ENCODE results near the gene PARD6B.
"Not testable (repeated sequence)": the region's sequence is repeated elsewhere in the genome, so short reads cannot be mapped to it uniquely, and the experiment has no call there.

PARD6B gene

GRCh38 chr20:50794846-50795634 is 63.7 kb downstream of the PARD6B start, which contains the start of gene BCAS4:
Gene BCAS4, plus strand, starts transcription at chr20:50795061. Its CDS starts 23 bp downstream, at chr20:50795084.
- peak; percentile 79 for TF ChIP-seq CTCF (IDR thresholded peaks at IDR 0.05)
- peak within 1 kb of the TSS; percentile 78 for H3K4me3 ChIP-seq
- peak; percentile 87 for DNase-seq (ENCODE audit: low spot score)
- H3K27ac ChIP-seq, result peak within 1 kb of the TSS; percentile 67 to 79

GRCh38 chr20:50797142-50797541 is 65.8 kb downstream of the PARD6B start:
- Histone ChIP-seq H3K4me3 (no peak overlapping the region), H3K27ac (no peak overlapping the region)
- DNase-seq (ENCODE audit: low spot score), result no peak
- TF ChIP-seq CTCF (IDR thresholded peaks at IDR 0.05), result no peak

- Histone ChIP-seq H3K4me3 (no peak overlapping the region), H3K27ac (no peak overlapping the region)
- TF ChIP-seq CTCF (IDR thresholded peaks at IDR 0.05), result no peak
- no peak for DNase-seq (ENCODE audit: low spot score)
Observed at GRCh38 chr20:50798650-50799049, 67.3 kb downstream of the PARD6B start.

- no peak for DNase-seq (ENCODE audit: low spot score)
- no peak for TF ChIP-seq CTCF (IDR thresholded peaks at IDR 0.05)
- H3K4me3 ChIP-seq, result no peak overlapping the region
- no peak overlapping the region for H3K27ac ChIP-seq
Observed at GRCh38 chr20:50799176-50799889, 68.0 kb downstream of the PARD6B start.

GRCh38 chr20:50799890-50800550 is 68.6 kb downstream of the PARD6B start:
- no peak for TF ChIP-seq CTCF (IDR thresholded peaks at IDR 0.05)
- H3K4me3 ChIP-seq, result no peak overlapping the region
- DNase-seq (ENCODE audit: low spot score), result no peak
- H3K27ac ChIP-seq, result no peak overlapping the region

GRCh38 chr20:50800986-50801746 is 69.8 kb downstream of the PARD6B start:
- not testable (repeated sequence) for H3K4me3 ChIP-seq; H3K27ac ChIP-seq; DNase-seq (ENCODE audit: low spot score)

GRCh38 chr20:50801747-50802125 is 70.4 kb downstream of the PARD6B start:
- no peak overlapping the region for H3K4me3 ChIP-seq
- DNase-seq (ENCODE audit: low spot score), result no peak
- H3K27ac ChIP-seq, result no peak overlapping the region
- no peak for TF ChIP-seq CTCF (IDR thresholded peaks at IDR 0.05)

All from coronary artery (tissue), 2 donors.